Mesothelial cell of epicardium (in vitro differentiated cells): ENCODE measurements around the gene PNLDC1. TPM values are rescaled to one million over a fixed set of nuclear protein-coding genes. Genes with fewer than 3 reads are reported as not detected.
"Not testable (repeated sequence)": the region's sequence is repeated elsewhere in the genome, so short reads cannot be mapped to it uniquely, and the experiment has no call there.

Experiments used
- DNase-seq, 2 experiments: peaks; one replicate each; pipeline ENCODE4 v3.0.0; 2021; ENCODE audit warnings: low spot score in 2 of 2; ENCODE audit not compliant: unreplicated experiment in 2 of 2
- H3K27ac Mint-ChIP-seq: 2 replicates; pipeline ENCODE4 v1.8.0; 2021; ENCODE audit warnings: mixed read lengths
- H3K27me3 Mint-ChIP-seq: 2 replicates; pipeline ENCODE4 v1.8.0; 2021; ENCODE audit warnings: low read depth, mixed read lengths
- H3K36me3 Mint-ChIP-seq: 2 replicates; pipeline ENCODE4 v1.8.0; 2021; ENCODE audit warnings: mixed read lengths
- H3K4me1 Mint-ChIP-seq: 2 replicates; pipeline ENCODE4 v1.8.0; 2021; ENCODE audit warnings: mixed read lengths
- H3K4me3 Mint-ChIP-seq: 2 replicates; pipeline ENCODE4 v1.8.0; 2021; ENCODE audit warnings: mild to moderate bottlenecking, moderate library complexity, mixed read lengths
- H3K9me3 Mint-ChIP-seq: 2 replicates; pipeline ENCODE4 v1.8.0; 2021; ENCODE audit warnings: mixed read lengths
- CTCF ChIP-seq: fragments of 200-600 bp; sonication (generic); IDR thresholded peaks from one replicate; pipeline ENCODE4 v1.5.0; 2021; ENCODE audit warnings: antibody characterized with exemption; ENCODE audit not compliant: unreplicated experiment
- total RNA-seq: library from RNA; stranded (reverse); gene quantifications from 3 replicates; pipeline ENCODE4 v1.2.1, GENCODE V29; 2021

PNLDC1 gene
- total RNA-seq, 1 donor from 2014 or later: 0.16 TPM

GRCh38 chr6:159819098-159819497 is 19.0 kb downstream of the PNLDC1 start:
- no peak for TF ChIP-seq CTCF
- Mint-ChIP-seq H3K27me3 (peaks cover 9% of the 10 kb centered on the region), H3K4me1 (peaks cover 5% of the 10 kb centered on the region), H3K4me3 (no peak overlapping the region), H3K27ac (no peak overlapping the region), H3K36me3 (no peaks in the 10 kb centered on the region), H3K9me3 (no peaks in the 10 kb centered on the region)
- DNase-seq: no peak

DNA sequence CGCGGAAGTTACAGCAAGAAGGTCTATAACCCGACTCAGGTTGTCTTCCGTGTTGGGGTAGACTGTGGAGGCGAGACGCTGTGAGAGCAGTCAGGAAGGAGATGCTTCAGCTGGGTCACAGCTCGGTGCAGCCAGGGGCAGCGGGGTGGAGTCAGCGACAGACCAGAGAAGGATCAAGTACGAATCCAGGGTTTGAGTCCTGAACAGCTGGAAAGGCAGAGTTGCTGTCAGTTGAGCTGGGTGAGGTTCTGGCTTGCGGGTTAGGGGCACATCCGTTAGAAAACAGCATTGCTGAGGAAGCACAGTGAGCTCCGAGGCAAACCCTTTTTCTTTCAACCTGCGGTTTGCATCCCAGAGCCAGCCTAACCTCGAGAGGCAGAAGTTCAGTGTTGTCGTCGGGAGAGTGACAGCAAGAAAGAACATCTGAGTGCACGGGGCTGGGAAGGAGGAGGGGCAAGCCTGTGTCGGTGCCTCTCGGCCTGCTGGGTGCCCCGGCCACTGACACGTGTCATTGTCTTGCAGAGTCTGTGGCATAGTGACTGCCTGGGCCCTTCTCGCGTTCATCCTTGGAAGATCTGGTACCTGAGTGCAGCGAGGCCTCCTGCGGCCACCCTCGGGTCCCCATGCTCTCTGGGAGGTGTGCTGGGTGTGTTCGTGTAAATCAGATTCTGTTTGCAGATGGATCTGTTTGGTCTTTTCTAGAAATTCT is 20.0 kb downstream of the PNLDC1 start:
- no peak for DNase-seq
- no peaks in the 10 kb centered on the region for H3K9me3 Mint-ChIP-seq
- no peaks in the 10 kb centered on the region for H3K36me3 Mint-ChIP-seq
- peaks cover 5% of the 10 kb centered on the region for H3K4me1 Mint-ChIP-seq
- H3K27me3 Mint-ChIP-seq: peaks cover 9% of the 10 kb centered on the region
- no peak overlapping the region for H3K4me3 Mint-ChIP-seq
- no peak for TF ChIP-seq CTCF
- no peak overlapping the region for H3K27ac Mint-ChIP-seq

DNA sequence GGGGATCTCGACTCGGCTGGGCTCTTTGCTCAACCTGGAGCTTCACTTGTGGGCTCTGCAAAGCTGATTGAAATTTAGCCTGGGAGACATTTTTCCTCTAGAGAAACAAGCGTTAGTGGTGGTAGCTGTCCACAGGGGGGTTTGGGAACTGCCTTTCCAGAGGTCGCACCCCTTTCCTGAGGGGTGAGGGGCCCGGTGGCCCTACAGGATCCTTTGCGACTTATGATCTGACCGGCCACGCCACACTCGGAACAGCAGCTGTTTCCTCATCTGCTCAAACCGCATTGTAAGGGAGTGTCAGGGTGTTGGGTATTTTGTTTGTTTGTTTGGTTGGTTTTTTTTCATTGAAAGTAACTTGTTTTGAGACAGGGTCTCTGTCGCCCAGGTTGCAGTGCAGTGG is 21.0 kb downstream of the PNLDC1 start:
- no peak for TF ChIP-seq CTCF

DNA sequence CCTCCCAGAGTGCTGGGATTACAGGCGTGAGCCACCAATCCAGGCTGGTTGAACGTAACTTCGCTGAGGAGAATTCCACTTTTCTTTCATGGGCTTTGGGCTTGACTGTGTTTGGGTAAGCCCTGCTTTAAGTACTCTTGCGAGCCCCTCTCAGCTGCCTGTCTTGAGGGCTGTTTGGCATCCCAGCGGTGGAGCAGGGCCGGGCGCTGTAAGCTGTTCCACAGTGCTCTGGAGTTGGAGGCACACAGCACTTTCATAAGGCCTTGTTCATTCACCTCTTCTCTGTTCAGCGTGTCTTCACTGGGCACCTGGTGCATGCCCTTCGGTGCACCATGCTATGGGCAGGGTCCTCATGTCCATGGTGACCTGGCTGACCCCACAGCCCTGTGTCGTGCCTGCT is 21.6 kb downstream of the PNLDC1 start:
- Mint-ChIP-seq H3K4me3 (no peak overlapping the region), H3K4me1 (no peaks in the 10 kb centered on the region), H3K9me3 (no peaks in the 10 kb centered on the region), H3K36me3 (no peaks in the 10 kb centered on the region), H3K27me3 (peaks cover 9% of the 10 kb centered on the region), H3K27ac (no peak overlapping the region)
- DNase-seq: no peak
- no peak for TF ChIP-seq CTCF

More for the DNA sequence above, 21.0 kb downstream of the PNLDC1 start:
- H3K9me3 Mint-ChIP-seq: no peaks in the 10 kb centered on the region
- no peaks in the 10 kb centered on the region for H3K4me1 Mint-ChIP-seq
- no peak overlapping the region for H3K27ac Mint-ChIP-seq
- no peak overlapping the region for H3K4me3 Mint-ChIP-seq
- H3K27me3 Mint-ChIP-seq: peaks cover 9% of the 10 kb centered on the region
- no peak for DNase-seq
- H3K36me3 Mint-ChIP-seq: no peaks in the 10 kb centered on the region

- Mint-ChIP-seq H3K36me3 (no peaks in the 10 kb centered on the region), H3K27me3 (peaks cover 9% of the 10 kb centered on the region), H3K4me3 (no peak overlapping the region), H3K4me1 (peaks cover 6% of the 10 kb centered on the region), H3K9me3 (no peaks in the 10 kb centered on the region), H3K27ac (no peak overlapping the region)
- DNase-seq: no peak
- TF ChIP-seq CTCF: no peak
Measured at GRCh38 chr6:159823953-159824352, 23.9 kb downstream of the PNLDC1 start.

GRCh38 chr6:159824690-159825089 is 24.6 kb downstream of the PNLDC1 start:
- not testable (repeated sequence) for H3K4me1 Mint-ChIP-seq, H3K27ac Mint-ChIP-seq, H3K36me3 Mint-ChIP-seq, DNase-seq, H3K9me3 Mint-ChIP-seq, H3K4me3 Mint-ChIP-seq, H3K27me3 Mint-ChIP-seq
